Activated naive CD8-positive, alpha-beta T cell (primary cell): Measurements from ENCODE around the gene FITM1.
"Not testable (repeated sequence)": the region's sequence is repeated elsewhere in the genome, so short reads cannot be mapped to it uniquely, and the experiment has no call there.

ENCODE experiments used
- H3K27ac Mint-ChIP-seq: one replicate; pipeline ENCODE4 v1.8.0; 2021; ENCODE audit warnings: mixed read lengths
- H3K27me3 Mint-ChIP-seq: one replicate; pipeline ENCODE4 v1.8.0; 2021; ENCODE audit warnings: mixed read lengths
- H3K36me3 Mint-ChIP-seq: one replicate; pipeline ENCODE4 v1.8.0; 2021; ENCODE audit warnings: mixed read lengths
- H3K4me1 Mint-ChIP-seq: one replicate; pipeline ENCODE4 v1.8.0; 2021; ENCODE audit warnings: low read depth, mixed read lengths
- H3K4me3 Mint-ChIP-seq: one replicate; pipeline ENCODE4 v1.8.0; 2021; ENCODE audit warnings: mild to moderate bottlenecking, mixed read lengths
- H3K9me3 Mint-ChIP-seq: one replicate; pipeline ENCODE4 v1.8.0; 2021; ENCODE audit warnings: low read depth, mixed read lengths

FITM1 gene

DNA sequence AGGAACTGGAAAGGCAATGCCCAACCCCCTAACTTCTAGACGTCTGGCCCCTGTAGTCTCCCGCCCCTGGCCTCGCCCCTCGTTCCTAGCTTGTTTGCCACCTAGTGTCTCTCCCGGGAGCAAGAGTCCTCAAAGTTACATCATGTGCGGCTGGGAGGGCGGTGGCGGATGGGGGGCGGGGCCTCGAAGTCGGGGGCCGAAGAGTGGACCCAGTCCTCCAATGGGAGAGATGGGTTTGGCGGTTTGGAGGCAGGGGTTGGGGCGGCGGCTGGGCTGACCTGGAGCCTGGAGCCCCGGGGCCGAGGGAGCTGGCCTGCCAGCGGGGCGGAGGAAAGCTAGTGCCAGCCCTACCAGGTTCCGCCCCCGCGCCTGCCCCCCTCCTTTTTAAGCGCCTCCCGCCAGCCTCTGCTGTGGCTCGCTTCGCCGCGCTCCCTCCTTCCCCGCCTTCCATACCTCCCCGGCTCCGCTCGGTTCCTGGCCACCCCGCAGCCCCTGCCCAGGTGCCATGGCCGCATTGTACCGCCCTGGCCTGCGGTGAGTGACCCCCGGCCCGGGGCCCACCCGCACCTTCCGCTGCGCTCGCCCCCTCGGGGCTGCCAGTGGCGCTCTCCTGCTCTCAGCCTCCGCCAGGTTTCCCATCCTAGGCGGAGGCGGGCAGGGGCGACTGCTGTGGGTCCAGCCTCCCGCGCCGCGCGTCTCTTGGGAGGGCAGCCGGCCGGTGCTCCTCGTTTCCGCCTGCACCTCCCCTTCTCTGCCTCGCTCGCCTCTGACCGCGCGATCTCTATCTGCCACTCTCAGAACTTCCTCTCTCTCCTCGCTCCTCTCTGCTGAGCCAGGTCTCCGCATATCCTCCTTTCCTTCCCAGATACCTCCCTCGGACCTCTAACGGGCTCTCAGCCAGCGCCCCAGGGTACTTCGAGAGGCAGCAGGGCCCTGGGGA lies 36.3 kb upstream of the FITM1 start, which contains the start of gene PCK2:
Gene PCK2 (plus strand): TSS at position 411 of the 940 bp plus-strand sequence. CDS start 95 bp downstream, at position 506.
- H3K27ac Mint-ChIP-seq: peak within 1 kb of the TSS; percentile 98
- H3K4me3 Mint-ChIP-seq: peak within 1 kb of the TSS; percentile 99
- H3K36me3 Mint-ChIP-seq: peaks cover 3% of the 10 kb centered on the region
- peaks cover 30% of the 10 kb centered on the region for H3K4me1 Mint-ChIP-seq
- no peaks in the 10 kb centered on the region for H3K9me3 Mint-ChIP-seq
- H3K27me3 Mint-ChIP-seq: no peaks in the 10 kb centered on the region

DNA sequence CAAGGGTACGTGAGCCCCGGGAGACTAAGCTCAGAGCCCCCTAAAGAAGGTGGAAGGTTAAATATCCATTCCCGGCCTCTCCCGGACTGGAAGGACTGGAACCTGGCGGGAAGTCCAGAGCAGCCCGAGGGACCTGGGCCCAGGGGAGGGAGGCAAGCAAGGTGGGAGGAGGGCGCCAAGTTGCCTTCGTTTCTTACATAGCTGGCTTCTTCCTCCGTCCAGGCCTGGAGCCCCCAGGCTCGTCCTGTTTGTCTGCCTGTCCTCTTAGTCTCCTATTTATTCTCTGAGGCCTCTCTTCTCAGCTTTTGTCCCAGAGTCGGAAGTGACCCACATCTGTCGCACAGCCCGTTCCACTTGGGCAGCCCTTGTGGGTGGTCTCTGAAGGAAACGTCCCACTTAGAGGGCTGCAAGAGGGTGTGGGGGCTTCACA lies 35.6 kb upstream of the FITM1 start:
- peak overlapping the region; percentile 99 for H3K4me3 Mint-ChIP-seq
- H3K27ac Mint-ChIP-seq: peak overlapping the region; percentile 98
- no peaks in the 10 kb centered on the region for H3K27me3 Mint-ChIP-seq
- peaks cover 30% of the 10 kb centered on the region for H3K4me1 Mint-ChIP-seq
- no peaks in the 10 kb centered on the region for H3K9me3 Mint-ChIP-seq
- peaks cover 3% of the 10 kb centered on the region for H3K36me3 Mint-ChIP-seq

DNA sequence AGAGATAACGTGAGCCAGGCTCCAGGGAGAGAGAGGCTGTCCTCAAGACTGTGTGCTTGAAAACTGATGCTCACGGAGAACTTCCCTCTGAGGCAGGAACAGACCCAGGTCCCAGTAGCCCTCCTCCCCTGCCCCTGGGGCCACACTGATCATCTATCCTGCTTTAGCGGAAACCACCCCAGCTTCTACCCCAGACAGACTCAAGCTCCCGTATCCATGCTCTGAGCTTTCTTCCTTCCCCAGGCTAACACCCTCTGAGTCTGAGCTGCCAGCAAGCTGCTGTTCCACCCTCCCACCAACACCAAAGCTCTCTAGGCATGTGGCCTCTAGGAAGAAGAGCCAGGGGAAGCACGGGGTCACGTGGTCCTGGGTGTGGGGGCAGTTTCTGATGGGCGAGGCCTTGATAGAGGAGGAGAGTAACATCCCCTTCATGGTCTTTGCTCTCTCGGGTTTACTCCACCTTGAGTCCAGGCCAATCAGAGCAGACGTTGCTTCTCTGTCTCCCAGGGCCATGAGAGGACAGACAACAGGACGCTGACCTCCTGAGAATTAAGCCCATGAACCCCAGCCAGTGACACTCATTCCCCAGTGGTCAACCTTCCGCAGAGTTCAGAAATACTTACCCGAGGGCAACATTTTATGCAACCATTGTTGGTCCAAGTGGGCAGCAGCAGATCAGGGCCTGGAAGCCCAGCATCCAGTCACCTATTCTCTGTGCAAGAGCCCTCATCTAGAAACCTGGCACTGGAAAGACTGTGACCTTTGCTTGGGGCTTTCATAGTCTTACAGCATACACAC lies 35.0 kb upstream of the FITM1 start:
- H3K36me3 Mint-ChIP-seq: peaks cover 3% of the 10 kb centered on the region
- H3K27ac Mint-ChIP-seq: peak overlapping the region; percentile 98
- H3K4me1 Mint-ChIP-seq: peaks cover 29% of the 10 kb centered on the region
- peak overlapping the region; percentile 99 for H3K4me3 Mint-ChIP-seq
- no peaks in the 10 kb centered on the region for H3K9me3 Mint-ChIP-seq
- H3K27me3 Mint-ChIP-seq: no peaks in the 10 kb centered on the region

DNA sequence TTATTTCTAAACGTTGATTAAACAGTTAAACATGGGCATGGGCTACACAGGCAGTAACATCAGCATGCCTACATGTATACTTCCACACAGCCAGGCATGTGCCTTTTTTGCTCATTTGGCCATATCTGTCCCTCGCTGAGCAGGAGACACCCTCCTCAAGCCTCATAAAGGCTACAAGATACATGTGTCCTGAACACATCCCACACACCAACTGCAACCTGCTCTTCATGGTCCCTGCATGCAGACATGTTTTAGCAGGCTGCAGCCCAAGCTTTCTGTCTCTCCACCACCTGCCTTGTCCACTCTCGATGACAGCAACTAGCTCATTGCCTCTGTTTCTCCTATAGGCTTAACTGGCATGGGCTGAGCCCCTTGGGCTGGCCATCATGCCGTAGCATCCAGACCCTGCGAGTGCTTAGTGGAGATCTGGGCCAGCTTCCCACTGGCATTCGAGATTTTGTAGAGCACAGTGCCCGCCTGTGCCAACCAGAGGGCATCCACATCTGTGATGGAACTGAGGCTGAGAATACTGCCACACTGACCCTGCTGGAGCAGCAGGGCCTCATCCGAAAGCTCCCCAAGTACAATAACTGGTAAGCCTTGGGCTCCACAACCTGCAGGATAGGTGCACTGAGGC lies 33.8 kb upstream of the FITM1 start:
- H3K9me3 Mint-ChIP-seq: no peaks in the 10 kb centered on the region
- peaks cover 3% of the 10 kb centered on the region for H3K36me3 Mint-ChIP-seq

DNA sequence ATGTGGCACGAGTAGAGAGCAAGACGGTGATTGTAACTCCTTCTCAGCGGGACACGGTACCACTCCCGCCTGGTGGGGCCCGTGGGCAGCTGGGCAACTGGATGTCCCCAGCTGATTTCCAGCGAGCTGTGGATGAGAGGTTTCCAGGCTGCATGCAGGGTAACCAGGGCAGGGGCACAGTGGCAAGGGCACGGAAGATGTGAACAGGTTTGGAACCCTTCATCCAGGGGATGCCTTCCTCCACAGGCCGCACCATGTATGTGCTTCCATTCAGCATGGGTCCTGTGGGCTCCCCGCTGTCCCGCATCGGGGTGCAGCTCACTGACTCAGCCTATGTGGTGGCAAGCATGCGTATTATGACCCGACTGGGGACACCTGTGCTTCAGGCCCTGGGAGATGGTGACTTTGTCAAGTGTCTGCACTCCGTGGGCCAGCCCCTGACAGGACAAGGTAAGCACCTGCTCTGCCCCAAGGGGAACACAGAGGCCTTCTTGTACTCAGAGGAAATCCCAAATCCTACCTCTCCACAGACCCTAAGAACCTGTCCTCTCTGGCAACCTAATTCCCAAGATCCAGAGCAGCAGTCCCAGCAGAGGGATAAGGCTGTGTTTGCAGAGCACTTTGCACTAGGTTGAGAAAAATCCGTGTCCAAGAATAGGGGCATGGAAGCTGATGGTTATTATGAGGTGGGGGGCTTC lies 32.1 kb upstream of the FITM1 start:
- peaks cover 8% of the 10 kb centered on the region for H3K36me3 Mint-ChIP-seq

More for the DNA sequence above, 33.8 kb upstream of the FITM1 start:
- no peaks in the 10 kb centered on the region for H3K27me3 Mint-ChIP-seq
- H3K4me1 Mint-ChIP-seq: peaks cover 27% of the 10 kb centered on the region
- peak overlapping the region; percentile 54 for H3K4me3 Mint-ChIP-seq
- peak overlapping the region; percentile 46 for H3K27ac Mint-ChIP-seq

DNA sequence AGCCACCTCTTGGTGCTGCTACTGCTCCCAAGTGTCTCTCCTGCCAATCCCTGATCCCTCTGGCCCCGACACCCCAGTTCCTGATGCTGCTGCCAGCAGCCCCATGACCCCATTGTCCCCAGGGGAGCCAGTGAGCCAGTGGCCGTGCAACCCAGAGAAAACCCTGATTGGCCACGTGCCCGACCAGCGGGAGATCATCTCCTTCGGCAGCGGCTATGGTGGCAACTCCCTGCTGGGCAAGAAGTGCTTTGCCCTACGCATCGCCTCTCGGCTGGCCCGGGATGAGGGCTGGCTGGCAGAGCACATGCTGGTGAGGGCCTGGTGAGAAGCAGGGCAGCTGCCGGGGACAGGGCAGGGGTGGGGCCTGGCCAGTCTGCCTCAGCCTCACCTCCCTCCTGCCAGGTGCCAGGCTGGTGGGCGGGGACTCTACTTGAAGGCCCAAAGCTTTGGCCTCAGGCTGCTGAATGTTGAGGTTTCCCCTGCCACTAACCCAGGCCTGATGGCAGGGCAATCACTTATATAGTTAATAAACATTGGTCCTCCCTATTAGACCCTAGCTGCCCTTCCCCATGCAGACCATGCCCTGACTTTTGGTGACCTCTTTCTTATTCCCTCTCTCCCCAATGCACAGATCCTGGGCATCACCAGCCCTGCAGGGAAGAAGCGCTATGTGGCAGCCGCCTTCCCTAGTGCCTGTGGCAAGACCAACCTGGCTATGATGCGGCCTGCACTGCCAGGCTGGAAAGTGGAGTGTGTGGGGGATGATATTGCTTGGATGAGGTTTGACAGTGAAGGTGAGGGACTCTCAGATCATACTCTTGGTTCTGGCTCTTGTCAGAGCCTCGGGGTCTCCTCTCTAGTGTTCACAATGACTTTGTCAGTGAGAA lies 31.3 kb upstream of the FITM1 start:
- no peaks in the 10 kb centered on the region for H3K27me3 Mint-ChIP-seq
- H3K9me3 Mint-ChIP-seq: no peaks in the 10 kb centered on the region
- H3K4me1 Mint-ChIP-seq: peaks cover 13% of the 10 kb centered on the region
- peaks cover 10% of the 10 kb centered on the region for H3K36me3 Mint-ChIP-seq
- no peak overlapping the region for H3K4me3 Mint-ChIP-seq
- no peak overlapping the region for H3K27ac Mint-ChIP-seq

More for the DNA sequence above, 32.1 kb upstream of the FITM1 start:
- Mint-ChIP-seq H3K9me3 (no peaks in the 10 kb centered on the region), H3K4me3 (no peak overlapping the region), H3K27me3 (no peaks in the 10 kb centered on the region), H3K27ac (no peak overlapping the region), H3K4me1 (peaks cover 16% of the 10 kb centered on the region)

DNA sequence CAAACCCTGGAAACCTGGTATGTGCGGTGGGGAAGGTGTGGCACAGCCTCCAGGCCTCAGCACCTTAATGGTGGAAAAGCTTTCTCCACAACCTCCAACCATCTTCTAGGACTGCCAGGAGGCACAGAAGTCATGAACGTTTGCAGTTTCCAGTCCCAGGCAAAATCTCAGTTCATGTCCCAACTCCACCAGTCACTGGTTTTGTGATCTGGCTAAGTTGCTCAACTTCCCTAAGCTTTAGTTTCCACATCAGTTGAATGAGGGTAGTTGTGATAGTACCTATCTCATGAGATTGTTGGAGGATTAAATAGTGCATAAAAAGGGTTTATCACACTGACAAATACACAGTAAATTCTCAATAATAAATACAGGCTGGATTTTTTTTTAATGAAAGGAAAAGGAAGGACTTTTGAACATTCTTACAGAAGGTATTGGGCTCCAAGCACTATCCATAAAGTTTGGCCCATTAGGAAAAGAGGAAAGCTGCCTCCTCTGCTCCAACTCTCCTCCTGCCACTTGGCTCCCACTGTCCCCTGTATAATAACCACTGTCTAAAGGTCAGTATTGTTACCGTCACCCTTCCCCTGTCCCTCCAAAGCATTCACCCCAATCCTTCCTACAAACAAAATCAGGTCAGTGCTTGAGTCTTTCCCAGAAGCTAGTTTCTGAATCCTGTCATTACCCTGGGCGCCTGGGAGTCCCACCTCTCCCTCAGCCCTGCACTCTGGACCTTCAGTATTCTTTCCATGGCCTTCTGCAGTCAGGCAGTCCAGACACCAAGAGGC lies 30.1 kb upstream of the FITM1 start:
- peaks cover 9% of the 10 kb centered on the region for H3K4me1 Mint-ChIP-seq
- no peak overlapping the region for H3K27ac Mint-ChIP-seq
- no peaks in the 10 kb centered on the region for H3K27me3 Mint-ChIP-seq
- peaks cover 12% of the 10 kb centered on the region for H3K36me3 Mint-ChIP-seq
- no peaks in the 10 kb centered on the region for H3K9me3 Mint-ChIP-seq
- H3K4me3 Mint-ChIP-seq: no peak overlapping the region

DNA sequence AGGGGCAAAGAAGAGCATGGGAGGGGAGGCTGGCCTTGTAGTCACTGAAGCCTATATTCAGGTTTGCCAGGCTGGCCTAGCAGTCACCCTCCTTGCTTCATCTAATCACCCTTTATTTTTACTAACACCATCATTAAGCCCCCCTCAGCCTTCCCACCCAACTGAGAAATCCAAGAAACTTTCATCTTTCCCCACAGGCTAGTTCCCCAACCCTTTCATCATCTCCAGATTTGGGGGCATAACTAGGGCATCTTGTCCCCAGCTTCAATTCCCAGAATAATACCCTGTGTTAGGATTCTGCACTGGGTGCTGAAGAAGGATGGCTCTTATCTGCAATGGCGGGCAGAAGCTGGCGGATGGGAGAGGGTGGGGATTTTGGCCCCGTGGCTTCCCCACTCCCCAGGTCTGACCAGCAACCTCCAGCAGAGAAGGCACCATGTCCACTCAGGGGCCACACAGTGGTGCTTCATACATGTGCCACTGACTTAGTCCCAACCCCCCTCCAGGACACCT lies 29.4 kb upstream of the FITM1 start:
- no peak overlapping the region for H3K27ac Mint-ChIP-seq
- H3K9me3 Mint-ChIP-seq: no peaks in the 10 kb centered on the region
- peaks cover 9% of the 10 kb centered on the region for H3K36me3 Mint-ChIP-seq
- H3K27me3 Mint-ChIP-seq: no peaks in the 10 kb centered on the region
- H3K4me1 Mint-ChIP-seq: peaks cover 4% of the 10 kb centered on the region
- no peak overlapping the region for H3K4me3 Mint-ChIP-seq

DNA sequence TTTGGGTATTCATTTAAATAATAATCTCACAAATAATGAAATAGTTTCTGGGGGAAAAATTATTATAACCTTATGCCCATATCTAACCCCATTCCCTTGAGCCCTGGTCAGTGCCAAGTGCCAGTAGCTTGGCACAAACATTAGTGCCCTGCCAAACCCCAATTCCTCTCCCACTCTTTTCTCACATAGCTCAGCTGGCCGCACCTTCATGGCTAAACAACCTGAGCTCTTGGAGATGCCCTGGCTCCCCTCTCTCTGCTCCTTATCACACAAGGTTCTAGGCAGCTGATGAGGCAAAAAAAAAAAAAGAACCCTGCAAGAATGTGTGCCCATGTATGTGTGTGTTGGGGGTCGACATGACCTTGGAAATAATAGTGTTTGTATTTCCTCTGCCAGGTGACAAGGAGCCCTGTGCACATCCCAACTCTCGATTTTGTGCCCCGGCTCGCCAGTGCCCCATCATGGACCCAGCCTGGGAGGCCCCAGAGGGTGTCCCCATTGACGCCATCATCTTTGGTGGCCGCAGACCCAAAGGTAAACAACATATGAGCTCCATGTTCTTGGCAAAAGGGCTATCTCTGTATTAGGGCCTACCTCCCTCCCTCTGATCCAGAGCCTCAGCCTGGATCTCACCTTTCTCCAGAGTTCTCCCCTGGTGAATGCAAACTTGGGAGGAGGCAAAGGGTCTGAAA lies 28.0 kb upstream of the FITM1 start:
- Mint-ChIP-seq H3K4me1 (peaks cover 1% of the 10 kb centered on the region), H3K4me3 (no peak overlapping the region), H3K27me3 (no peaks in the 10 kb centered on the region), H3K36me3 (peaks cover 9% of the 10 kb centered on the region), H3K27ac (no peak overlapping the region), H3K9me3 (no peaks in the 10 kb centered on the region)

DNA sequence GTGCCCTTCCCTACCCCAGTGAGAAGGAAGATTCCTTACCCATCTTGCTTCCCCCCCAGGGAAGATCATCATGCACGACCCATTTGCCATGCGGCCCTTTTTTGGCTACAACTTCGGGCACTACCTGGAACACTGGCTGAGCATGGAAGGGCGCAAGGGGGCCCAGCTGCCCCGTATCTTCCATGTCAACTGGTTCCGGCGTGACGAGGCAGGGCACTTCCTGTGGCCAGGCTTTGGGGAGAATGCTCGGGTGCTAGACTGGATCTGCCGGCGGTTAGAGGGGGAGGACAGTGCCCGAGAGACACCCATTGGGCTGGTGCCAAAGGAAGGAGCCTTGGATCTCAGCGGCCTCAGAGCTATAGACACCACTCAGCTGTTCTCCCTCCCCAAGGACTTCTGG lies 27.0 kb upstream of the FITM1 start:
- peaks cover 4% of the 10 kb centered on the region for H3K4me1 Mint-ChIP-seq
- no peaks in the 10 kb centered on the region for H3K9me3 Mint-ChIP-seq
- H3K36me3 Mint-ChIP-seq: peaks cover 9% of the 10 kb centered on the region
- no peak overlapping the region for H3K4me3 Mint-ChIP-seq
- H3K27me3 Mint-ChIP-seq: no peaks in the 10 kb centered on the region
- H3K27ac Mint-ChIP-seq: no peak overlapping the region

DNA sequence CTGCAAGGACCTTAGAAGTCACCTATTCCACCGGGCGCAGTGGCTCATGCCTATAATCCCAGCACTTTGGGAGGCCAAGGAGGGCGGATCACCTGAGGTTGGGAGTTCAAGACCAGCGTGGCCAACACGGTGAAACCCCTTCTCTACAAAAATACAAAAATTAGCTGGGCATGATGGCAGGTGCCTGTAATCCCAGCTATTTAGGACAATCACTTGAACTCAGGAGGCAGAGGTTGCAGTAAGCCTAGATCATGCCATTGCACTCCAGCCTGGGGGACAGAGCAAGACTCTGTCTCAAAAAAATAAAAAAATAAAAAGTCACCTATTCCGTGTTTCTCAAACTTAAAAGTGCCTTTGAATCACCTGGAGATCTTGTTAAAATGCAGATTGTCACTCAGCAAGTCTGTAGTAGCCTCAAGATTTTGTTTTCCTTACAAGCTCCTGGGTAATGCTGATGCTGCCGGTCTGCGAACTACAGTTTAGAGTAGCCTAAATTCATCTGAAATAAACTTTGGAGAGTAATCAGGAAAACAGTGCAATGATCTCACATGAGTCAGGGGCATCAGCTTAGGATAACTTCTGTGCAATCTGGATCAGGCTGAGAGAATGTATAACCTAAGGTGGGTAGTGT lies 24.7 kb upstream of the FITM1 start:
- H3K9me3 Mint-ChIP-seq, H3K27me3 Mint-ChIP-seq, H3K36me3 Mint-ChIP-seq, H3K4me3 Mint-ChIP-seq: not testable (repeated sequence)
- H3K4me1 Mint-ChIP-seq: peaks cover 15% of the 10 kb centered on the region
- peak overlapping the region; percentile 22 for H3K27ac Mint-ChIP-seq

DNA sequence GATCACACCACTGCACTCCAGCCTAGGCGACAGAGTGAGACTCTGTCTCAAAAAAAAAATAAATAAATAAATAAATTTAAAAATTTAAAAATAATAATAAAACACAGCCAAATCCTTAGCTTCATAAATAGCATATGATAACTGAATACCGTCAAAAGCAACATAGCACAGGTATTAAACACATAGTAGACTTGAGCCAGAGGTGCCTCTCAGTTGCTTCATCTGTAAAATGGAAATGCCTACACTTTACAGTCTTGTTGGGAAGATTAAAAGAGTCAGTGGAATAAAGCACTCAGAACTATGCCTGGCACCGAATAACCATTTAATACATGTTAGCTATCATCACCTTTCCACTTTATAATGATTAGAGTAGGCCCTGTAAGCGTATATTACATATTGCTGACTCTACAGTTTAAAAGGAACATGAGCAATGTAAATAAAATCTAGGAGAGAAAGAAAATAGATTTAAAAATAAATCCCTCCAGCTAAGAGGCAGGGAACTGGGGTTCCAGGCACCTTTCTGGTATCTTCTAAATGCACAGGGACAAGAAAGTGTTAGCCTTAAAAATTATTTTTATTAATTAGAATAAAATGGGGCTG lies 23.7 kb upstream of the FITM1 start:
- H3K27me3 Mint-ChIP-seq: no peaks in the 10 kb centered on the region
- H3K4me1 Mint-ChIP-seq: peaks cover 15% of the 10 kb centered on the region
- H3K27ac Mint-ChIP-seq: no peak overlapping the region
- H3K9me3 Mint-ChIP-seq: no peaks in the 10 kb centered on the region
- H3K4me3 Mint-ChIP-seq: no peak overlapping the region
- H3K36me3 Mint-ChIP-seq: peaks cover 9% of the 10 kb centered on the region
